HCT116 (cell line): ENCODE data around the gene FRMD4B. TPM values are rescaled to one million over a fixed set of nuclear protein-coding genes. Genes with fewer than 3 reads are reported as not detected.

ENCODE experiments used
- ATAC-seq: fragments of 200-7000 bp; cut with Tn5 transposase; 2 replicates; pipeline ENCODE4 v1.9.1; 2020; ENCODE audit warnings: mild to moderate bottlenecking, moderate library complexity
- BruUV-seq: library from RNA; stranded (reverse); fragments of 400-500 nt; replicated peaks from 2 replicates; lab custom pipeline; 2021; lab: Mats Ljungman, UMichigan
- CTCF ChIA-PET: fragments of 300-600 bp; sonication (Branson Sonifier 250); formaldehyde crosslinking; loops from one replicate; lab custom pipeline; 2021; ENCODE audit warnings: antibody characterized with exemption; lab: Charles Lee
- POLR2A ChIA-PET: fragments of 300-600, 350-600 bp; sonication (Branson Sonifier 250); formaldehyde crosslinking; loops from one replicate; lab custom pipeline; 2021; ENCODE audit warnings: antibody characterized with exemption; lab: Charles Lee
- RAD21 ChIA-PET, 2 experiments: fragments of 300-600 bp; sonication (Branson Sonifier 250); formaldehyde crosslinking; loops; one replicate each; lab custom pipeline; 2023; ENCODE audit warnings: low total read pairs in 2 of 2; ENCODE audit not compliant: uncharacterized antibody in 2 of 2, unreplicated experiment in 2 of 2, low non-redundant PET in 1 of 2; lab: Charles Lee
- DNase-seq: peaks from one replicate; pipeline ENCODE4 v3.0.0-alpha.2; 2010; ENCODE audit warnings: low read depth, low spot score
- H2AFZ ChIP-seq: fragments of 200-600 bp; shearing (Covaris generic), sonication (generic); 2 replicates; pipeline ENCODE4 v1.6.1; 2017; ENCODE audit warnings: low read depth, mixed run types, mixed read lengths, antibody characterized with exemption, low read length; ENCODE audit not compliant: poor library complexity, severe bottlenecking
- H3K27ac ChIP-seq: 2 replicates; pipeline ENCODE4 v1.5.1; 2012; ENCODE audit warnings: low read depth, low read length
- H3K27me3 ChIP-seq: fragments of 200-600 bp; sonication (generic); 2 replicates; pipeline ENCODE4 v1.6.1; 2016; ENCODE audit warnings: mixed run types, low read length, mixed read lengths; ENCODE audit not compliant: insufficient read depth
- H3K36me3 ChIP-seq, 2 experiments: fragments of 200-500 bp in 1 of 2; fragments of 200-600 bp in 1 of 2; sonication (Bioruptor generic) in 1 of 2; sonication (generic) in 1 of 2; 2 replicates each; pipeline versions ENCODE4 v1.5.1 to v1.6.1; 2014 to 2016; ENCODE audit warnings: low read length in 2 of 2, inconsistent platforms in 1 of 2, mixed read lengths in 1 of 2, mixed run types in 1 of 2; ENCODE audit not compliant: insufficient read depth in 2 of 2, control insufficient read depth in 1 of 2
- H3K4me1 ChIP-seq, 2 experiments: fragments of 200-600 bp in 1 of 2; sonication (generic) in 1 of 2; 2 replicates each; pipeline versions ENCODE4 v1.5.1 to v1.6.1; 2012 to 2017; ENCODE audit warnings: low read length in 2 of 2, inconsistent platforms in 1 of 2, mild to moderate bottlenecking in 1 of 2, mixed read lengths in 1 of 2, mixed run types in 1 of 2, moderate library complexity in 1 of 2; ENCODE audit not compliant: insufficient read depth in 2 of 2, control insufficient read depth in 1 of 2
- H3K4me2 ChIP-seq: fragments of 200-600 bp; sonication (generic); 2 replicates; pipeline ENCODE4 v1.6.1; 2017; ENCODE audit warnings: mixed run types, low read length, mixed read lengths
- H3K4me3 ChIP-seq, 2 experiments: fragments of 200-600 bp in 1 of 2; sonication (generic) in 1 of 2; replicated peaks in 1 of 2; 2 replicates each; pipeline ENCODE4 v1.5.1; 2011 to 2016; ENCODE audit warnings: low read length in 2 of 2, control low read depth in 1 of 2, low read depth in 1 of 2, mild to moderate bottlenecking in 1 of 2, mixed read lengths in 1 of 2, mixed run types in 1 of 2
- H3K79me2 ChIP-seq: fragments of 200-600 bp; sonication (generic); 2 replicates; pipeline ENCODE4 v1.6.1; 2017; ENCODE audit warnings: mild to moderate bottlenecking, mixed run types, low read length, moderate library complexity, mixed read lengths; ENCODE audit not compliant: insufficient read depth
- H3K9ac ChIP-seq: fragments of 200-600 bp; sonication (generic); 2 replicates; pipeline ENCODE4 v1.6.1; 2016; ENCODE audit warnings: low read length, mixed read lengths
- H3K9me2 ChIP-seq: fragments of 200-600 bp; sonication (generic), shearing (Covaris generic); 2 replicates; pipeline ENCODE4 v1.6.1; 2017; ENCODE audit warnings: mixed run types, mild to moderate bottlenecking, moderate library complexity; ENCODE audit not compliant: insufficient read depth
- H3K9me3 ChIP-seq, 2 experiments: fragments of 200-500 bp in 1 of 2; fragments of 200-600 bp in 1 of 2; sonication (Bioruptor generic) in 1 of 2; sonication (generic) in 1 of 2; 2 replicates each; pipeline ENCODE4 v1.6.1; 2014 to 2017; ENCODE audit warnings: low read length in 2 of 2, mixed read lengths in 2 of 2, inconsistent platforms in 1 of 2, low read depth in 1 of 2, mild to moderate bottlenecking in 1 of 2, mixed run types in 1 of 2, moderate library complexity in 1 of 2; ENCODE audit not compliant: control insufficient read depth in 1 of 2, insufficient read depth in 1 of 2
- H4K20me1 ChIP-seq: fragments of 200-600 bp; sonication (generic), shearing (Covaris generic); 2 replicates; pipeline ENCODE4 v1.6.1; 2017; ENCODE audit warnings: mixed run types, mild to moderate bottlenecking, moderate library complexity; ENCODE audit not compliant: insufficient read depth
- CBX3 ChIP-seq: IDR thresholded peaks from 2 replicates; pipeline ENCODE4 v1.6.1; 2012; ENCODE audit warnings: low read depth
- ELF1 ChIP-seq: IDR thresholded peaks from 2 replicates; pipeline ENCODE4 v1.6.1; 2012; ENCODE audit warnings: low read depth, borderline replicate concordance
- EZH2 ChIP-seq: fragments of 200-600 bp; sonication (generic); IDR thresholded peaks from 2 replicates; pipeline ENCODE4 v1.6.1; 2017; ENCODE audit warnings: antibody characterized with exemption, mixed run types
- EZH2phosphoT487 ChIP-seq: fragments of 200-600 bp; IDR thresholded peaks from 2 replicates; pipeline ENCODE4 v1.6.1; 2018; ENCODE audit warnings: antibody characterized with exemption, borderline replicate concordance
- FOSL1 ChIP-seq: IDR thresholded peaks from 2 replicates; pipeline ENCODE4 v1.6.1; 2012; ENCODE audit warnings: low read depth
- JUND ChIP-seq: IDR thresholded peaks from 2 replicates; pipeline ENCODE4 v1.6.1; 2012
- POLR2AphosphoS5 ChIP-seq: IDR thresholded peaks from 2 replicates; pipeline ENCODE4 v1.6.1; 2011; ENCODE audit warnings: mild to moderate bottlenecking, low read depth, low read length, moderate library complexity
- RAD21 ChIP-seq: IDR thresholded peaks from 2 replicates; pipeline ENCODE4 v1.6.1; 2012; ENCODE audit warnings: low read depth, mild to moderate bottlenecking
- SIN3A ChIP-seq: IDR thresholded peaks from 2 replicates; pipeline ENCODE4 v1.6.1; 2012; ENCODE audit warnings: low read depth
- YY1 ChIP-seq: IDR thresholded peaks from 2 replicates; pipeline ENCODE4 v1.6.1; 2011; ENCODE audit warnings: low read length, low read depth, moderate library complexity, mild to moderate bottlenecking; ENCODE audit not compliant: insufficient replicate concordance; ENCODE audit errors: extremely low read depth
- ZFX ChIP-seq: fragments of 450-650 bp; IDR thresholded peaks from 2 replicates; pipeline ENCODE4 v1.6.1; 2017
- intact Hi-C: fragments of 100-400 bp; cut with micrococcal nuclease; formaldehyde crosslinking; loops from 2 replicates; pipeline ENCODE4 v1.10.0; 2022
- total RNA-seq: library from RNA; stranded (reverse); gene quantifications from one replicate; pipeline ENCODE4 v1.2.1, GENCODE V29; 2021; ENCODE audit not compliant: unreplicated experiment
- TF ChIP-seq, protein P1 (sequence below): IDR thresholded peaks from 2 replicates; pipeline ENCODE4 v1.6.1; 2011; ENCODE audit warnings: mild to moderate bottlenecking, low read length, moderate library complexity; ENCODE audit not compliant: insufficient replicate concordance; ENCODE audit errors: extremely low read depth
- TF ChIP-seq, protein P2 (sequence below), 3 experiments: fragments of 200-600 bp in 1 of 3; sonication (generic) in 1 of 3; IDR thresholded peaks in 2 of 3; conservative IDR thresholded peaks in 1 of 3; 2 replicates each; pipeline ENCODE4 v1.5.1; 2012 to 2017; ENCODE audit warnings: low read depth in 2 of 3, low read length in 2 of 3, antibody characterized with exemption in 1 of 3, borderline replicate concordance in 1 of 3, control low read depth in 1 of 3, mild to moderate bottlenecking in 1 of 3, mixed read lengths in 1 of 3, mixed run types in 1 of 3, moderate library complexity in 1 of 3; ENCODE audit not compliant: insufficient read depth in 1 of 3
- TF ChIP-seq, protein P3 (sequence below): IDR thresholded peaks from 2 replicates; pipeline ENCODE4 v1.6.1; 2012

Gene FRMD4B
- total RNA-seq, 1 experiment from 2014 or later, result 2.0 TPM

DNA sequence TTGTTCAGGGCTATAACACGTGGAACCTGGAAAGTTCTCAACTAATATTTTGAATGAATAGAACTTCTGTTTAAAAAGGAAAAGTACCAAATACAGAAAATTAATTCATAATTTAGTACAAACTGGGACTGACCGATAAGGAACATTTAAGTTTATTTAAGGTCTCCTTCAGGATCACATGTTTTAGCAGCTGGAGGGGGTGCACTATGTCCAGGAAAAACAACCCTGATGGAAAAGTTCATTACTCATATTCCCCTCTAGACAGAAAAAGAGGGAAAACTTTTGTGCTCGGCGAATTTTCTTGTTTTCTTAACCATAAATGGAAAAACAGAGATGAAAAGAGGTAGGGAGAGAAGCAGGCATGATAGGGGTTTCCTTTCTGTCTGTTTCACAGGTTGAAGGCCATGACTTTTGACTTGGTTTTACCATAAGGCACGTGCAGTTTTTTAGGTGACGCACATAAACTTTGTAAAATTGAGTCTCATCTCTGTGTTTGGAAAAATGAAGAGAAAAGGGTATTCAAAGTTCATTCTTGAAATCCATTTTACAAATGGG is 26.5 kb downstream of the FRMD4B start:
- no peak for ATAC-seq

More for the DNA sequence above, 26.5 kb downstream of the FRMD4B start:
- Histone ChIP-seq H3K4me2 (no peak overlapping the region), H2AFZ (no peak overlapping the region), H3K9me2 (no peaks in the 10 kb centered on the region), H3K79me2 (no peaks in the 10 kb centered on the region), H3K27ac (no peak overlapping the region), H3K27me3 (peaks cover 22% of the 10 kb centered on the region), H3K9ac (no peak overlapping the region), H3K9me3 (no peaks in the 10 kb centered on the region), H3K4me1 (no peaks in the 10 kb centered on the region), H4K20me1 (no peaks in the 10 kb centered on the region), H3K4me3 (no peak overlapping the region), H3K36me3 (no peaks in the 10 kb centered on the region)
- ChIA-PET POLR2A (no interaction called here), RAD21 (no interaction called here), CTCF (no interaction called here)
- intact Hi-C loops, result no loop called here
- no TSS peak for BruUV-seq
- TF ChIP-seq JUND, result no peak
- TF ChIP-seq ELF1, result no peak
- no peak for TF ChIP-seq YY1
- TF ChIP-seq ZFX, result no peak
- TF ChIP-seq FOSL1, result no peak
- TF ChIP-seq, protein P1, sequence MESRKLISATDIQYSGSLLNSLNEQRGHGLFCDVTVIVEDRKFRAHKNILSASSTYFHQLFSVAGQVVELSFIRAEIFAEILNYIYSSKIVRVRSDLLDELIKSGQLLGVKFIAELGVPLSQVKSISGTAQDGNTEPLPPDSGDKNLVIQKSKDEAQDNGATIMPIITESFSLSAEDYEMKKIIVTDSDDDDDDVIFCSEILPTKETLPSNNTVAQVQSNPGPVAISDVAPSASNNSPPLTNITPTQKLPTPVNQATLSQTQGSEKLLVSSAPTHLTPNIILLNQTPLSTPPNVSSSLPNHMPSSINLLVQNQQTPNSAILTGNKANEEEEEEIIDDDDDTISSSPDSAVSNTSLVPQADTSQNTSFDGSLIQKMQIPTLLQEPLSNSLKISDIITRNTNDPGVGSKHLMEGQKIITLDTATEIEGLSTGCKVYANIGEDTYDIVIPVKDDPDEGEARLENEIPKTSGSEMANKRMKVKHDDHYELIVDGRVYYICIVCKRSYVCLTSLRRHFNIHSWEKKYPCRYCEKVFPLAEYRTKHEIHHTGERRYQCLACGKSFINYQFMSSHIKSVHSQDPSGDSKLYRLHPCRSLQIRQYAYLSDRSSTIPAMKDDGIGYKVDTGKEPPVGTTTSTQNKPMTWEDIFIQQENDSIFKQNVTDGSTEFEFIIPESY, result no peak
- no peak for TF ChIP-seq SIN3A
- TF ChIP-seq RAD21, result no peak
- TF ChIP-seq, protein P2, sequence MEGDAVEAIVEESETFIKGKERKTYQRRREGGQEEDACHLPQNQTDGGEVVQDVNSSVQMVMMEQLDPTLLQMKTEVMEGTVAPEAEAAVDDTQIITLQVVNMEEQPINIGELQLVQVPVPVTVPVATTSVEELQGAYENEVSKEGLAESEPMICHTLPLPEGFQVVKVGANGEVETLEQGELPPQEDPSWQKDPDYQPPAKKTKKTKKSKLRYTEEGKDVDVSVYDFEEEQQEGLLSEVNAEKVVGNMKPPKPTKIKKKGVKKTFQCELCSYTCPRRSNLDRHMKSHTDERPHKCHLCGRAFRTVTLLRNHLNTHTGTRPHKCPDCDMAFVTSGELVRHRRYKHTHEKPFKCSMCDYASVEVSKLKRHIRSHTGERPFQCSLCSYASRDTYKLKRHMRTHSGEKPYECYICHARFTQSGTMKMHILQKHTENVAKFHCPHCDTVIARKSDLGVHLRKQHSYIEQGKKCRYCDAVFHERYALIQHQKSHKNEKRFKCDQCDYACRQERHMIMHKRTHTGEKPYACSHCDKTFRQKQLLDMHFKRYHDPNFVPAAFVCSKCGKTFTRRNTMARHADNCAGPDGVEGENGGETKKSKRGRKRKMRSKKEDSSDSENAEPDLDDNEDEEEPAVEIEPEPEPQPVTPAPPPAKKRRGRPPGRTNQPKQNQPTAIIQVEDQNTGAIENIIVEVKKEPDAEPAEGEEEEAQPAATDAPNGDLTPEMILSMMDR (IDR thresholded peaks at IDR 0.05 in 2 of 3, conservative IDR thresholded peaks at IDR 0.05 in 1 of 3; ENCODE audit: borderline replicate concordance in 1 of 3, insufficient read depth in 1 of 3, low read depth in 2 of 3, low read length in 2 of 3), result no peak
- TF ChIP-seq, protein P3, sequence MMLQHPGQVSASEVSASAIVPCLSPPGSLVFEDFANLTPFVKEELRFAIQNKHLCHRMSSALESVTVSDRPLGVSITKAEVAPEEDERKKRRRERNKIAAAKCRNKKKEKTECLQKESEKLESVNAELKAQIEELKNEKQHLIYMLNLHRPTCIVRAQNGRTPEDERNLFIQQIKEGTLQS, result no peak
- TF ChIP-seq CBX3, result no peak
- TF ChIP-seq POLR2AphosphoS5, result no peak
- no peak for TF ChIP-seq EZH2phosphoT487
- no peak for TF ChIP-seq EZH2
- DNase-seq, result no peak
